ENCODE data around the gene NAA10.

DNA sequence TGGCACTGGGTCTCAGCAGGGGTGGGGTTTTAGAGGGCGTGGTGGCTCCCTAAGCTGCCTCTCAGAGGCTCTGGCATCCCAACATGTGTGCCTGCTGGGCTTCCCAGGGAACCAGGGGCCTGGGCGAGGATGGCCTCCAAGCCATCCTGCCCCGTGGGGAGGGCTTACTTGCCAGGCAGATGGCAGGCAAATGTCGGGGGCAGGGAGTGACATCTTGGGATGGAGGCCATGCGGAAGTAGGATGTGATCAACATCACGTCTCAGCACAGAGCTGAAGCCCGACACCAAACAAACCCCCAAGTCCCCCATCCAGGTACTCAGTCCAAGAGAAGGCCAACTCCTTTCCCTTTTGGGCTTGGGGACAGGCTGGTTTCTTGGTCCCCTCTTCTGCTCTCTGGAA, 53.6 kb downstream of the NAA10 start:
- TF ChIP-seq, protein P1, sequence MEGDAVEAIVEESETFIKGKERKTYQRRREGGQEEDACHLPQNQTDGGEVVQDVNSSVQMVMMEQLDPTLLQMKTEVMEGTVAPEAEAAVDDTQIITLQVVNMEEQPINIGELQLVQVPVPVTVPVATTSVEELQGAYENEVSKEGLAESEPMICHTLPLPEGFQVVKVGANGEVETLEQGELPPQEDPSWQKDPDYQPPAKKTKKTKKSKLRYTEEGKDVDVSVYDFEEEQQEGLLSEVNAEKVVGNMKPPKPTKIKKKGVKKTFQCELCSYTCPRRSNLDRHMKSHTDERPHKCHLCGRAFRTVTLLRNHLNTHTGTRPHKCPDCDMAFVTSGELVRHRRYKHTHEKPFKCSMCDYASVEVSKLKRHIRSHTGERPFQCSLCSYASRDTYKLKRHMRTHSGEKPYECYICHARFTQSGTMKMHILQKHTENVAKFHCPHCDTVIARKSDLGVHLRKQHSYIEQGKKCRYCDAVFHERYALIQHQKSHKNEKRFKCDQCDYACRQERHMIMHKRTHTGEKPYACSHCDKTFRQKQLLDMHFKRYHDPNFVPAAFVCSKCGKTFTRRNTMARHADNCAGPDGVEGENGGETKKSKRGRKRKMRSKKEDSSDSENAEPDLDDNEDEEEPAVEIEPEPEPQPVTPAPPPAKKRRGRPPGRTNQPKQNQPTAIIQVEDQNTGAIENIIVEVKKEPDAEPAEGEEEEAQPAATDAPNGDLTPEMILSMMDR (IDR thresholded peaks at IDR 0.05) = no peak
- TF ChIP-seq POLR2A (IDR thresholded peaks at IDR 0.05) = no peak
